ENCODE results near the gene RPS27. TPM values are rescaled to one million over a fixed set of nuclear protein-coding genes. Genes with fewer than 3 reads are reported as not detected.

The RPS27 gene
- total and polyA plus RNA-seq, 10 of the 15 experiments (the other 5 are each of a cell fraction or from before 2014, with no cell fraction given) = 2,708 to 14,234 (median 8,874) TPM

- Histone ChIP-seq H3K4me1 (ENCODE audit: control insufficient read depth, insufficient read depth, low read length) (peaks cover 21% of the 10 kb centered on the region), H3K9me3 (replicated peaks; ENCODE audit: control insufficient read depth, insufficient read depth, low read length) (no peaks in the 10 kb centered on the region), H2AFZ (ENCODE audit: control insufficient read depth, low read depth, low read length) (peak within 1 kb of the TSS; percentile 62), H4K20me1 (ENCODE audit: control insufficient read depth, insufficient read depth) (no peaks in the 10 kb centered on the region), H3K27ac (ENCODE audit: control insufficient read depth, insufficient read depth) (peak within 1 kb of the TSS; percentile 95), H3K79me2 (ENCODE audit: control insufficient read depth, insufficient read depth, low read length) (peaks cover 29% of the 10 kb centered on the region), H3K27me3 (replicated peaks in 1 of 2; ENCODE audit: control insufficient read depth in 2 of 2, insufficient read depth in 2 of 2, low read length in 1 of 2) (no peaks in the 10 kb centered on the region), H3K9ac (ENCODE audit: control insufficient read depth, insufficient read depth, low read length) (peak within 1 kb of the TSS; percentile 99), H3K4me2 (ENCODE audit: control insufficient read depth, insufficient read depth) (peak within 1 kb of the TSS; percentile 100), H3K4me3 (peak within 1 kb of the TSS; percentile 100), H3K36me3 (ENCODE audit: control insufficient read depth in 2 of 2, insufficient read depth in 2 of 2, low read length in 1 of 2) (peaks cover 26 to 27% of the 10 kb centered on the region in 2 experiments; a peak in 3 of 4 replicates)
- ATAC-seq (peak; percentile 80), FAIRE-seq (peak; percentile 13), DNase-seq (ENCODE audit: low read depth, low spot score) (no peak)
- intact Hi-C loops (cut with micrococcal nuclease; ENCODE audit: unreplicated experiment) (loop anchor here (1.0 kb wide), 1 partner anchor 149 kb away; no protein-coding TSS in a partner anchor), in situ Hi-C loops (cut with MboI) (no loop called here)
- BruUV-seq (replicated peaks) = no TSS peak
- RAD21 ChIA-PET (ENCODE audit: unreplicated experiment) = interaction anchor here (0.6 to 4.9 kb wide), 21 partner anchors 10 to 1009 kb away, joined by 3 to 55 read pairs (median 4); partner anchors contain the start of genes CREB3L4, CRTC2, GATAD2B and JTB
- SMC1A ChIA-PET (ENCODE audit: uncharacterized antibody, unreplicated experiment) = interaction anchor here (0.6 to 4.5 kb wide), 14 partner anchors 9 to 161 kb away, joined by 3 to 59 read pairs (median 4); partner anchors contain the start of genes CREB3L4, GATAD2B, JTB and RAB13
- POLR2A ChIA-PET = interaction anchor here (0.5 to 5.3 kb wide), 16 partner anchors 8 to 313 kb away, joined by 3 to 83 read pairs (median 4); partner anchors contain the start of genes CHTOP, CREB3L4, GATAD2B and JTB
- WGBS (ENCODE audit: insufficient coverage, insufficient replicate concordance, low lambda C conversion rate, missing lambda C conversion rate) = 3% methylated on average over 18 of the region's 28 CpGs
- CTCF ChIA-PET = interaction anchor here (0.6 to 4.8 kb wide), 19 partner anchors 10 to 436 kb away, joined by 3 to 54 read pairs (median 6); partner anchors contain the start of genes CREB3L4, CRTC2, GATAD2B and JTB
- peak; percentile 44; the same call in 1 of the 2 replicates for TF ChIP-seq HCFC1 (IDR thresholded peaks at IDR 0.05; ENCODE audit: low read length)
- no peak for TF ChIP-seq RB1 (IDR thresholded peaks at IDR 0.05; ENCODE audit: borderline replicate concordance)
- TF ChIP-seq YBX1 (IDR thresholded peaks at IDR 0.05) = no peak
- peak; percentile 38; the same call in 1 of the 2 replicates for TF ChIP-seq FOXM1 (IDR thresholded peaks at IDR 0.05; ENCODE audit: low read depth, low read length)
- TF ChIP-seq POLR2A (IDR thresholded peaks at IDR 0.05; ENCODE audit: low read depth, low read length) = peak; percentile 41
- peak; percentile 40 for TF ChIP-seq RELA (IDR thresholded peaks at IDR 0.05; ENCODE audit: borderline replicate concordance, partially characterized antibody)
- TF ChIP-seq SP1 (IDR thresholded peaks at IDR 0.05; ENCODE audit: low read depth, low read length) = peak; percentile 26
- TF ChIP-seq ZNF622 (IDR thresholded peaks at IDR 0.05) = no peak
- no peak for TF ChIP-seq SREBF1 (IDR thresholded peaks at IDR 0.05; ENCODE audit: low read length)
- no peak for TF ChIP-seq RAD51 (IDR thresholded peaks at IDR 0.05)
- TF ChIP-seq IKZF2 (IDR thresholded peaks at IDR 0.05) = peak; percentile 83 to 86
- no peak for TF ChIP-seq ASH2L (IDR thresholded peaks at IDR 0.05; ENCODE audit: borderline replicate concordance, low read depth)
- peak; percentile 70; the same call in 1 of the 2 replicates for TF ChIP-seq TARDBP (IDR thresholded peaks at IDR 0.05; ENCODE audit: borderline replicate concordance)
- TF ChIP-seq STAT1 (conservative IDR thresholded peaks at IDR 0.05) = no peak
- no peak for TF ChIP-seq MYC (IDR thresholded peaks at IDR 0.05; ENCODE audit: insufficient read depth, insufficient read length, insufficient replicate concordance, low read length, severe bottlenecking)
- no peak for TF ChIP-seq IRF5 (IDR thresholded peaks at IDR 0.05; ENCODE audit: borderline replicate concordance)
- TF ChIP-seq CREB1 (IDR thresholded peaks at IDR 0.05; ENCODE audit: low read depth) = 0 out of 2 replicates have a peak, but pooled peaks have one; percentile 50
- TF ChIP-seq HSF1 (IDR thresholded peaks at IDR 0.05; ENCODE audit: low read depth, low read length) = no peak
- peak; percentile 79; the same call in 1 of the 2 replicates for TF ChIP-seq HDGF (IDR thresholded peaks at IDR 0.05)
- TF ChIP-seq ATF7 (IDR thresholded peaks at IDR 0.05; ENCODE audit: low read depth) = no peak
- peak; percentile 20 for TF ChIP-seq MEF2B (IDR thresholded peaks at IDR 0.05; ENCODE audit: partially characterized antibody, poor library complexity, severe bottlenecking)
- TF ChIP-seq BHLHE40 (IDR thresholded peaks at IDR 0.05; ENCODE audit: borderline replicate concordance in 1 of 2, low read depth in 2 of 2, low read length in 1 of 2) = peak; percentile 80 to 87; a peak in 3 of 4 replicates
These were observed 43.8 kb upstream of the RPS27 start, which contains the start of gene DENND4B for GRCh38 chr1:153946622-153947241. TSS of gene DENND4B (minus strand) at chr1:153946718. CDS start at chr1:153944374, 2,344 bp downstream.
